Heart right ventricle (tissue), 16 donors: ENCODE results near the gene PIP4K2B. TPM values are rescaled to one million over a fixed set of nuclear protein-coding genes. Genes with fewer than 3 reads are reported as not detected.
A peak's percentile ranks its signal among the peaks of the same experiment; 100 is the strongest.

Experiments used
- ATAC-seq, 8 donors: fragments of 200-7000 bp; cut with Tn5 transposase; one replicate each; pipeline ENCODE4 v1.9.1; 2020; ENCODE audit warnings: mild to moderate bottlenecking in 8 of 8, moderate library complexity in 8 of 8, moderate number of reproducible peaks in 1 of 8
- DNase-seq, 2 donors: peaks; one replicate each; pipeline ENCODE4 v3.0.0-alpha.2; 2020
- H3K27ac ChIP-seq, 10 donors: fragments of 200-600 bp; sonication (generic) in 2 of 10; one replicate each; pipeline versions ENCODE4 v1.5.0 to v1.8.0; 2020 to 2022; ENCODE audit warnings: mild to moderate bottlenecking in 3 of 10
- H3K27me3 ChIP-seq, 7 donors: fragments of 200-600 bp; one replicate each; pipeline ENCODE4 v1.8.0; 2021 to 2022; ENCODE audit warnings: mild to moderate bottlenecking in 2 of 7
- H3K36me3 ChIP-seq, 9 donors: fragments of 200-600 bp; sonication (generic) in 1 of 9; one replicate each; pipeline versions ENCODE4 v1.5.0 to v1.8.0; 2020 to 2022; ENCODE audit warnings: mild to moderate bottlenecking in 2 of 9
- H3K4me1 ChIP-seq, 9 donors: fragments of 200-600 bp; sonication (generic) in 1 of 9; one replicate each; pipeline versions ENCODE4 v1.5.0 to v1.8.0; 2020 to 2022; ENCODE audit warnings: mild to moderate bottlenecking in 4 of 9
- H3K4me3 ChIP-seq, 10 donors: fragments of 200-600 bp; sonication (generic) in 2 of 10; one replicate each; pipeline versions ENCODE4 v1.5.0 to v1.8.0; 2020 to 2022; ENCODE audit warnings: mild to moderate bottlenecking in 7 of 10, moderate library complexity in 2 of 10
- H3K9me3 ChIP-seq, 11 donors: fragments of 200-600 bp in 10 of 11; sonication (generic) in 2 of 11; one replicate each; pipeline versions ENCODE4 v1.5.0 to v1.8.0; 2013 to 2022; ENCODE audit warnings: mild to moderate bottlenecking in 2 of 11, control low read depth in 1 of 11, moderate library complexity in 1 of 11
- WGBS, 2 donors: extraction: QIAGEN DNeasy Blood & Tissue Kit; methylation state at CpG; one replicate each; pipeline ENCODE4 v1.1.7; 2013; ENCODE audit warnings: inconsistent platforms in 1 of 2; 5-methylcytosine and 5-hydroxymethylcytosine counted together
- intact Hi-C, 10 donors: fragments of 100-400 bp; cut with DNase I; formaldehyde crosslinking; loops; one replicate each; pipeline versions ENCODE4 v1.11.1 to v1.14.2; 2022
- polyA plus RNA-seq, 2 donors: library from polyadenylated mRNA; stranded (reverse); fragments of 200-250 nt; gene quantifications; one replicate each; pipeline ENCODE4 v1.2.3, GENCODE V29; 2013
- total RNA-seq, 10 donors: library from RNA; stranded (reverse); fragmentation: NEBNext Ultra II Directional in 3 of 10; extraction: Animal tissue kit (Norgen Biotek cat#: 25700) in 3 of 10; gene quantifications; one replicate each; pipeline versions ENCODE4 v1.2.1 to v1.2.4, GENCODE V29; 2021 to 2023
- TF ChIP-seq, protein P1 (sequence below), 9 donors: fragments of 200-600 bp; sonication (generic) in 2 of 9; IDR thresholded peaks; one replicate each; pipeline versions ENCODE4 v1.5.0 to v1.8.0; 2021 to 2022; ENCODE audit warnings: antibody characterized with exemption in 9 of 9, mild to moderate bottlenecking in 5 of 9, moderate library complexity in 1 of 9
- donor health status: Arrhythmogenic right ventricular cardiomyopathy.
- donor health status: ischemic (EF 13 %, LVEDD 7.1; RV severe dilation, severe dysfunction).
- donor health status: healthy with polysubstance abuse.
- donor health status: DM: no; HTN: yes; CAD: no.
- donor health status: DM: no; HTN: no; CAD: no.
- donor health status: ischemic (EF 25% LVEDD 6.9; RV normal size, moderate dysfunction).
- donor health status: ischemic (EF 25% LVEDD 5.7; RV mildly dilated, moderate dysfunction).
- donor health status: healthy.
- donor health status: DM: yes; HTN: yes; CAD: no.
- donor health status: Ischemic cardiomyopathy.
- donor health status: ischemic (EF 35%, LVEDD 5.7; RV mildly dilated, moderate dysfunction).
- donor health status: nonischemic (EF 11% LVEDD 7.7; RV severe dilation, severe dysfunction).
- donor health status: DM: yes; HTN: yes; CAD: no.
- donor health status: PGD.
- donor health status: ischemic (EF 29% LVEDD 5.4; RV normal size, mild dysfunction).
- donor health status: nonischemic (EF 23%, LVEDD 6.1; RV moderate dilation, normal function).

PIP4K2B gene
- total and polyA plus RNA-seq, 12 donors, result 15.3 to 51.9 (median 46.4) TPM

GRCh38 chr17:38741461-38741860 lies 57.9 kb downstream of the PIP4K2B start:
- H3K27me3 ChIP-seq, result peaks cover 0 to 7% (median 0%) of the 10 kb centered on the region in 7 donors
- intact Hi-C loops, result loop anchor here in 1 of 10 donors (5.0 kb wide), 1 partner anchor 34 kb away; the partner anchor contains the start of gene MLLT6
- peak overlapping the region in 1 of 10 donors; percentile 0 for H3K4me3 ChIP-seq
- peaks cover 0 to 37% (median 15%) of the 10 kb centered on the region in 9 donors for H3K36me3 ChIP-seq
- no peaks in the 10 kb centered on the region for H3K9me3 ChIP-seq
- H3K4me1 ChIP-seq, result peaks cover 12 to 61% (median 50%) of the 10 kb centered on the region in 9 donors
- ATAC-seq, result peak in 5 of 8 donors; percentile 0 to 5 (median 2)
- DNase-seq, result no peak
- TF ChIP-seq, protein P1, sequence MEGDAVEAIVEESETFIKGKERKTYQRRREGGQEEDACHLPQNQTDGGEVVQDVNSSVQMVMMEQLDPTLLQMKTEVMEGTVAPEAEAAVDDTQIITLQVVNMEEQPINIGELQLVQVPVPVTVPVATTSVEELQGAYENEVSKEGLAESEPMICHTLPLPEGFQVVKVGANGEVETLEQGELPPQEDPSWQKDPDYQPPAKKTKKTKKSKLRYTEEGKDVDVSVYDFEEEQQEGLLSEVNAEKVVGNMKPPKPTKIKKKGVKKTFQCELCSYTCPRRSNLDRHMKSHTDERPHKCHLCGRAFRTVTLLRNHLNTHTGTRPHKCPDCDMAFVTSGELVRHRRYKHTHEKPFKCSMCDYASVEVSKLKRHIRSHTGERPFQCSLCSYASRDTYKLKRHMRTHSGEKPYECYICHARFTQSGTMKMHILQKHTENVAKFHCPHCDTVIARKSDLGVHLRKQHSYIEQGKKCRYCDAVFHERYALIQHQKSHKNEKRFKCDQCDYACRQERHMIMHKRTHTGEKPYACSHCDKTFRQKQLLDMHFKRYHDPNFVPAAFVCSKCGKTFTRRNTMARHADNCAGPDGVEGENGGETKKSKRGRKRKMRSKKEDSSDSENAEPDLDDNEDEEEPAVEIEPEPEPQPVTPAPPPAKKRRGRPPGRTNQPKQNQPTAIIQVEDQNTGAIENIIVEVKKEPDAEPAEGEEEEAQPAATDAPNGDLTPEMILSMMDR (IDR thresholded peaks at IDR 0.05), result no peak
- 41 to 48% methylated on average over 5 of the region's 5 CpGs for WGBS, 2 donors
- H3K27ac ChIP-seq, result peak overlapping the region in 9 of 10 donors; percentile 3 to 88 (median 79)

- peaks cover 0 to 44% (median 17%) of the 10 kb centered on the region in 9 donors for H3K36me3 ChIP-seq
- intact Hi-C loops, result loop anchor here in 1 of 10 donors (5.0 kb wide), 1 partner anchor 34 kb away; the partner anchor contains the start of gene MLLT6
- H3K4me3 ChIP-seq, result no peak overlapping the region
- ATAC-seq, result no peak
- peaks cover 12 to 60% (median 49%) of the 10 kb centered on the region in 9 donors for H3K4me1 ChIP-seq
- H3K27ac ChIP-seq, result peak overlapping the region in 7 of 10 donors; percentile 3 to 88 (median 76)
- H3K27me3 ChIP-seq, result peaks cover 0 to 2% (median 0%) of the 10 kb centered on the region in 7 donors
- TF ChIP-seq, protein P1 (IDR thresholded peaks at IDR 0.05), result no peak
- H3K9me3 ChIP-seq, result no peaks in the 10 kb centered on the region
- 67 to 74% methylated on average over 4 of the region's 4 CpGs for WGBS, 2 donors
- no peak for DNase-seq
Observed at GRCh38 chr17:38740806-38741205, 58.5 kb downstream of the PIP4K2B start.

GRCh38 chr17:38740044-38740443 lies 59.3 kb downstream of the PIP4K2B start:
- 90 to 92% methylated on average over 19 of the region's 19 CpGs for WGBS, 2 donors
- Histone ChIP-seq H3K4me3 (no peak overlapping the region), H3K9me3 (no peaks in the 10 kb centered on the region), H3K27me3 (no peaks in the 10 kb centered on the region), H3K4me1 (peaks cover 18 to 60% (median 48%) of the 10 kb centered on the region in 9 donors), H3K27ac (no peak overlapping the region), H3K36me3 (peaks cover 0 to 51% (median 21%) of the 10 kb centered on the region in 9 donors)
- TF ChIP-seq, protein P1 (IDR thresholded peaks at IDR 0.05), result no peak
- intact Hi-C loops, result loop anchor here in 1 of 10 donors (5.0 kb wide), 1 partner anchor 33 kb away; the partner anchor contains the start of gene MLLT6
- ATAC-seq (no peak), DNase-seq (no peak)

DNA sequence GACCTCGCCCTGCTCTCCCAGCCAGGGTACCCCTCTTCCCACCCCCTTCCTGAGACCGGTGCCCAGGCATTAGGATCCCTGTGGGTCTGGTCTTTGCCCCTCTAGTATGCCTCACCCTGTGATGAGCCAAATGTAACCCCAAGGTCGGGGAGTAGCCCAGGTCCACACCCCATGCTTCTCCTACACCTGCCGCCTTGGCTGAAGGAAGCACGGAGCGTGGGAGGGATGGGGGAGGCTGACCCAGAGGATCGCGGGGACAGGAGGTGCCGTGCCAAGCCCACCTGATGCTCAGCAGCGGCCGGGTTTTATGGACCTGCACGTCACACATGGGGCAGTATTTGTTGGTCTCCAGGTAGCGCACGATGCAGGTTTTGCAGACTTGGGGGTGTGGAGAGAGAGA lies 60.1 kb downstream of the PIP4K2B start:
- Histone ChIP-seq H3K9me3 (no peaks in the 10 kb centered on the region), H3K27me3 (no peaks in the 10 kb centered on the region), H3K4me1 (peaks cover 21 to 60% (median 47%) of the 10 kb centered on the region in 9 donors), H3K27ac (no peak overlapping the region), H3K36me3 (peaks cover 0 to 55% (median 21%) of the 10 kb centered on the region in 9 donors), H3K4me3 (no peak overlapping the region)
- no peak for DNase-seq
- intact Hi-C loops, result loop anchor here in 3 of 10 donors (5.0 to 10.0 kb wide), 3 partner anchors 57 to 185 kb away; no protein-coding TSS in a partner anchor
- TF ChIP-seq, protein P1 (IDR thresholded peaks at IDR 0.05), result no peak
- 88 to 90% methylated on average over 14 of the region's 14 CpGs for WGBS, 2 donors
- no peak for ATAC-seq
